Loucy (cell line): ENCODE measurements around the gene TUBGCP5.

ENCODE experiments used
- H2AFZ ChIP-seq: fragments of 200-600 bp; sonication (generic); 2 replicates; pipeline ENCODE4 v1.6.0; 2016; ENCODE audit warnings: antibody characterized with exemption, mild to moderate bottlenecking, low read length, moderate library complexity
- H3F3A ChIP-seq: fragments of 200-600 bp; 2 replicates; pipeline ENCODE4 v1.6.0; 2016; ENCODE audit warnings: antibody characterized with exemption, low read depth, mild to moderate bottlenecking
- H3K27me3 ChIP-seq: fragments of 200-600 bp; sonication (generic); 2 replicates; pipeline ENCODE4 v1.6.1; 2014; ENCODE audit warnings: low read length, mild to moderate bottlenecking; ENCODE audit not compliant: insufficient read depth, poor library complexity, severe bottlenecking
- H3K36me3 ChIP-seq: fragments of 200-600 bp; sonication (generic); 2 replicates; pipeline ENCODE4 v1.6.1; 2016; ENCODE audit warnings: low read length; ENCODE audit not compliant: insufficient read depth
- H3K4me1 ChIP-seq: fragments of 200-600 bp; sonication (generic); 2 replicates; pipeline ENCODE4 v1.5.1; 2014; ENCODE audit warnings: low read length, mild to moderate bottlenecking; ENCODE audit not compliant: insufficient read depth, poor library complexity, severe bottlenecking
- H3K4me2 ChIP-seq: fragments of 200-600 bp; sonication (generic); 2 replicates; pipeline ENCODE4 v1.6.0; 2014; ENCODE audit warnings: antibody characterized with exemption, low read length, low read depth, mild to moderate bottlenecking; ENCODE audit not compliant: poor library complexity, severe bottlenecking
- H3K4me3 ChIP-seq: fragments of 200-600 bp; sonication (generic); 2 replicates; pipeline ENCODE4 v1.5.1; 2014; ENCODE audit warnings: low read length, mild to moderate bottlenecking, mixed read lengths; ENCODE audit not compliant: poor library complexity, severe bottlenecking
- H3K79me2 ChIP-seq: fragments of 200-600 bp; sonication (generic); 2 replicates; pipeline ENCODE4 v1.6.1; 2014; ENCODE audit warnings: low read length; ENCODE audit not compliant: insufficient read depth
- H3K9ac ChIP-seq: fragments of 200-600 bp; sonication (generic); 2 replicates; pipeline ENCODE4 v1.6.0; 2014; ENCODE audit warnings: mild to moderate bottlenecking, low read depth, low read length, moderate library complexity; ENCODE audit not compliant: poor library complexity, severe bottlenecking
- H3K9me2 ChIP-seq: fragments of 200-600 bp; sonication (generic); replicated peaks from 2 replicates; pipeline ENCODE4 v1.6.1; 2016; ENCODE audit warnings: low read depth, low read length, mixed read lengths
- H3K9me3 ChIP-seq: fragments of 200-600 bp; sonication (generic); 2 replicates; pipeline ENCODE4 v1.6.1; 2014; ENCODE audit warnings: mild to moderate bottlenecking, antibody characterized with exemption, low read length, low read depth; ENCODE audit not compliant: insufficient read depth
- H4K20me1 ChIP-seq: fragments of 200-600 bp; sonication (generic); 2 replicates; pipeline ENCODE4 v1.6.0; 2014; ENCODE audit warnings: antibody characterized with exemption, low read length, mild to moderate bottlenecking; ENCODE audit not compliant: insufficient read depth, poor library complexity, severe bottlenecking
- EZH2phosphoT487 ChIP-seq: fragments of 200-600 bp; IDR thresholded peaks from 2 replicates; pipeline ENCODE4 v1.6.1; 2018; ENCODE audit warnings: antibody characterized with exemption, mild to moderate bottlenecking, moderate library complexity, borderline replicate concordance
- TF ChIP-seq, protein P1 (sequence below): fragments of 200-600 bp; sonication (generic); conservative IDR thresholded peaks from 2 replicates; pipeline ENCODE4 v1.5.1; 2014; ENCODE audit warnings: mild to moderate bottlenecking, antibody characterized with exemption, low read length

Gene TUBGCP5

DNA sequence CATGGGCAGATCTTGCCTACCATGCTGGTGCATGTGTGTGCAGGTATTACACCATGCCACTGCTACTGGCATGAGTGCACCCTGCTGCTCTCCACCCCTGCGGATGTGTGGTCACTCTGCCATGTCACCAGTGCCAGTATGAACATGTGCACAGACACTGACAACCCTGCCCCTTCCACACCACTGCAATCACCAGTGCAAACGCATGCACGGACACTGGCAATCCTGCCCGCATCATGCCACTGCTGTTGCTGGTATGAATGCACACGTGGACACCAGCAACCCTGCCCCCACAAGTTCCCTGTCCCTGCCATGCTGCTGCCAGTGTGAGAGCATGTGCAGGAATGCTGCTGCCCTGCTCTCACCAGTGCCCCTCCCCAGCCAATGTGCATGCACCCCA, 24.8 kb upstream of the TUBGCP5 start:
- peaks cover 3% of the 10 kb centered on the region; the same call in 1 of the 2 replicates for H3K9me3 ChIP-seq
- H3F3A ChIP-seq = no peaks in the 10 kb centered on the region
- no peaks in the 10 kb centered on the region for H3K9me2 ChIP-seq
- H3K79me2 ChIP-seq = no peaks in the 10 kb centered on the region
- TF ChIP-seq EZH2phosphoT487 = no peak
- TF ChIP-seq, protein P1, sequence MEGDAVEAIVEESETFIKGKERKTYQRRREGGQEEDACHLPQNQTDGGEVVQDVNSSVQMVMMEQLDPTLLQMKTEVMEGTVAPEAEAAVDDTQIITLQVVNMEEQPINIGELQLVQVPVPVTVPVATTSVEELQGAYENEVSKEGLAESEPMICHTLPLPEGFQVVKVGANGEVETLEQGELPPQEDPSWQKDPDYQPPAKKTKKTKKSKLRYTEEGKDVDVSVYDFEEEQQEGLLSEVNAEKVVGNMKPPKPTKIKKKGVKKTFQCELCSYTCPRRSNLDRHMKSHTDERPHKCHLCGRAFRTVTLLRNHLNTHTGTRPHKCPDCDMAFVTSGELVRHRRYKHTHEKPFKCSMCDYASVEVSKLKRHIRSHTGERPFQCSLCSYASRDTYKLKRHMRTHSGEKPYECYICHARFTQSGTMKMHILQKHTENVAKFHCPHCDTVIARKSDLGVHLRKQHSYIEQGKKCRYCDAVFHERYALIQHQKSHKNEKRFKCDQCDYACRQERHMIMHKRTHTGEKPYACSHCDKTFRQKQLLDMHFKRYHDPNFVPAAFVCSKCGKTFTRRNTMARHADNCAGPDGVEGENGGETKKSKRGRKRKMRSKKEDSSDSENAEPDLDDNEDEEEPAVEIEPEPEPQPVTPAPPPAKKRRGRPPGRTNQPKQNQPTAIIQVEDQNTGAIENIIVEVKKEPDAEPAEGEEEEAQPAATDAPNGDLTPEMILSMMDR = no peak
- no peak overlapping the region for H3K4me3 ChIP-seq
- no peaks in the 10 kb centered on the region for H4K20me1 ChIP-seq
- no peak overlapping the region for H2AFZ ChIP-seq
- no peaks in the 10 kb centered on the region for H3K36me3 ChIP-seq
- H3K9ac ChIP-seq = no peak overlapping the region
- H3K4me1 ChIP-seq = no peaks in the 10 kb centered on the region
- H3K27me3 ChIP-seq = no peaks in the 10 kb centered on the region
- H3K4me2 ChIP-seq = no peak overlapping the region

DNA sequence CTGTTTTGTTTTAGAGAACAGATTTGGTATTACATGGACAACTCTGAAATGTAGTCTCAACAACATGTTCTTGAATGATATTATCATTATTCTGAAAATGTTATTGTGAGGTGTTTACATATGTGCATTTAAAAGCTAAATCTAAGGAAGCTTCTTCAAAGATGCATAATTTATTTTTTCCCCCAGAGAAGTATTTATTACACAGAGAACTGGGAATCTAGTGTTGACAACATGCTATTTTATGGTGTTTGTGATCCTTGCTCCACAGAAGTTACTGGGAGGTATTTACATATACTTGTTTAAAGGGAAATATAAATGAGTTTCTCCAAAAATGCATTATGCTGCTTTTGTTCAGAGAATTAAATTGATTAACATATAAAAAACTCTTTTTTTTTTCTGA, 18.3 kb upstream of the TUBGCP5 start:
- H3K9me2 ChIP-seq = no peaks in the 10 kb centered on the region
- TF ChIP-seq EZH2phosphoT487 = no peak
- TF ChIP-seq, protein P1 = no peak

DNA sequence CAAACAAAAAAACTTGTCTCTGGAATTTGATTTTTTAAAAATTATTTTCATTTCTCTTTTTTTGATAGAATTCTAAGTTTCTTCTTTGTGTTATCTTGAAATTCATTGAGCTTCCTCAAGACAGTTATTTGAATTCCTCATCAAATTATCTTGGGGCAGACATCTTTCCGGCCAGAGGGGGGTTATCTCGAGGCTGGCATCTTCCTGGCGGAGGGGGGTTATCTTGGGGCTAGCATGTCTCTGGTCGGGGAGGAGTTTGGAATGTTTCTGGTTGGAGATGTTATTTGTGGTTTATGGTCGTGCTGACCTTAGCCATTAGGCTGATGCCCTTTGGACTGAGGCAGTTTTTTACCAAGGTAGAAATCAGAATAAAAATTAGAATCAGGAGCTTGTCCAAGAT, 15.9 kb upstream of the TUBGCP5 start:
- Histone ChIP-seq H4K20me1 (no peaks in the 10 kb centered on the region), H3K9ac (no peak overlapping the region), H3K4me2 (no peak overlapping the region), H3K9me2 (no peaks in the 10 kb centered on the region), H3K9me3 (no peaks in the 10 kb centered on the region), H3K27me3 (no peaks in the 10 kb centered on the region), H3F3A (no peaks in the 10 kb centered on the region), H2AFZ (no peak overlapping the region), H3K4me3 (no peak overlapping the region), H3K36me3 (no peaks in the 10 kb centered on the region), H3K4me1 (no peaks in the 10 kb centered on the region), H3K79me2 (no peaks in the 10 kb centered on the region)
- TF ChIP-seq, protein P1 = no peak
- TF ChIP-seq EZH2phosphoT487 = no peak

More for the DNA sequence above, 18.3 kb upstream of the TUBGCP5 start:
- Histone ChIP-seq H3K4me3 (no peak overlapping the region), H3K27me3 (no peaks in the 10 kb centered on the region), H2AFZ (no peak overlapping the region), H3K36me3 (no peaks in the 10 kb centered on the region), H3K79me2 (no peaks in the 10 kb centered on the region), H3K4me2 (no peak overlapping the region), H4K20me1 (no peaks in the 10 kb centered on the region), H3K9me3 (peaks cover 3% of the 10 kb centered on the region; the same call in 1 of the 2 replicates), H3K4me1 (no peaks in the 10 kb centered on the region), H3K9ac (no peak overlapping the region), H3F3A (no peaks in the 10 kb centered on the region)
